Stomach (tissue), 4 donors: Measurements from ENCODE around the gene RAB3B.
"Not testable (repeated sequence)": the region's sequence is repeated elsewhere in the genome, so short reads cannot be mapped to it uniquely, and the experiment has no call there.

Source experiments
- CTCF ChIP-seq, 7 experiments: fragments of 450-650 bp in 4 of 7; fragments of 200-600 bp in 3 of 7; sonication (generic) in 3 of 7; IDR thresholded peaks; one replicate each; pipeline ENCODE4 v1.5.1; 2016 to 2019; ENCODE audit warnings: antibody characterized with exemption in 7 of 7, control low read depth in 2 of 7, mild to moderate bottlenecking in 1 of 7
- EP300 ChIP-seq: sonication (generic); formaldehyde crosslinking; IDR thresholded peaks from one replicate; pipeline ENCODE4 v1.6.1; 2017; ENCODE audit warnings: antibody characterized with exemption
- POLR2A ChIP-seq, 4 donors: fragments of 450-650 bp; IDR thresholded peaks; one replicate each; pipeline ENCODE4 v1.6.1; 2016; ENCODE audit warnings: antibody characterized with exemption in 4 of 4, control low read depth in 2 of 4, mild to moderate bottlenecking in 1 of 4, moderate library complexity in 1 of 4
- POLR2AphosphoS5 ChIP-seq, 3 donors: sonication (generic); formaldehyde crosslinking; IDR thresholded peaks; one replicate each; pipeline ENCODE4 v1.6.1; 2016; ENCODE audit warnings: antibody characterized with exemption in 3 of 3

DNA sequence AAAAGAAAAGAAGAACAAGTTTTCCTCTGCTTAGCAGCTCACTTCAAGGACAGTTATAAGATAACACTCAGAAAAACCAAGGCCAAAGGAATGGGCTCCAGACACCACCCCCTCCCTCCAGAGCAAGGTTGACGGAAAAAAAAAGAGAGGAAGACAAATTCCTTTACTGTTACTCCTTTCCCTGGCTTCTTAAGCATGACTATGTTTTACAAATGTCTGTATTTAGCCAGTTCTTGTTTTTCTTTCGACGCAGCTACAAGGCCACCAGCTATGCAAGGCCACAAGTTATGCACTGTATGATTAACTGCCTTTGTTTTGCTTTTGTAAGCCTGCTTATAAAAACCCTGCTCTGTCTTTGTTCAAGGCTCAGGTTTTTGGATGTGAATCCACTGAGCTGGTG, 15.0 kb upstream of the RAB3B start:
- TF ChIP-seq CTCF (IDR thresholded peaks at IDR 0.05); EP300; POLR2AphosphoS5 (IDR thresholded peaks at IDR 0.05); POLR2A (IDR thresholded peaks at IDR 0.05): not testable (repeated sequence)
